SK-N-SH treated with all-trans-retinoic acid at 6 μM for 48 hours (cell line): ENCODE data around the gene USP46.

Experiments
- BACH2 ChIP-seq: fragments of 250-450 bp; sonication (Bioruptor Pico); IDR thresholded peaks from 2 replicates; pipeline ENCODE4 v1.9.0; 2021; ENCODE audit warnings: mild to moderate bottlenecking, borderline replicate concordance
- OSR1 ChIP-seq: fragments of 250-450 bp; sonication (Bioruptor Pico); IDR thresholded peaks from 2 replicates; pipeline ENCODE4 v1.8.0; 2022; ENCODE audit warnings: moderate library complexity, mild to moderate bottlenecking, inconsistent platforms
- RARB ChIP-seq: fragments of 250-450 bp; sonication (Bioruptor Pico); IDR thresholded peaks from 2 replicates; pipeline ENCODE4 v1.8.0; 2021; ENCODE audit warnings: mild to moderate bottlenecking, moderate library complexity
- TOX ChIP-seq: fragments of 250-450 bp; sonication (Bioruptor Pico); IDR thresholded peaks from 2 replicates; pipeline ENCODE4 v1.8.0; 2021; ENCODE audit warnings: mild to moderate bottlenecking, moderate library complexity, borderline replicate concordance
- ZC3H10 ChIP-seq: fragments of 250-450 bp; sonication (Bioruptor Pico); IDR thresholded peaks from 2 replicates; pipeline ENCODE4 v1.5.1; 2021; ENCODE audit warnings: mild to moderate bottlenecking, moderate library complexity
- ZFP3 ChIP-seq: fragments of 250-450 bp; sonication (Bioruptor Pico); IDR thresholded peaks from 2 replicates; pipeline ENCODE4 v1.5.0; 2020; ENCODE audit warnings: mild to moderate bottlenecking, moderate library complexity
- ZFP30 ChIP-seq: fragments of 450-650 bp; formaldehyde crosslinking; IDR thresholded peaks from 2 replicates; pipeline ENCODE4 v1.5.0; 2022; ENCODE audit warnings: mild to moderate bottlenecking, moderate library complexity
- ZNF8 ChIP-seq: fragments of 450-650 bp; formaldehyde crosslinking; IDR thresholded peaks from 2 replicates; pipeline ENCODE4 v1.5.0; 2020; ENCODE audit warnings: mild to moderate bottlenecking, moderate library complexity
- TF ChIP-seq, protein P1 (sequence below): fragments of 250-450 bp; sonication (Bioruptor Pico); IDR thresholded peaks from 2 replicates; pipeline ENCODE4 v1.5.1; 2020; ENCODE audit warnings: low read depth, mild to moderate bottlenecking, moderate library complexity

DNA sequence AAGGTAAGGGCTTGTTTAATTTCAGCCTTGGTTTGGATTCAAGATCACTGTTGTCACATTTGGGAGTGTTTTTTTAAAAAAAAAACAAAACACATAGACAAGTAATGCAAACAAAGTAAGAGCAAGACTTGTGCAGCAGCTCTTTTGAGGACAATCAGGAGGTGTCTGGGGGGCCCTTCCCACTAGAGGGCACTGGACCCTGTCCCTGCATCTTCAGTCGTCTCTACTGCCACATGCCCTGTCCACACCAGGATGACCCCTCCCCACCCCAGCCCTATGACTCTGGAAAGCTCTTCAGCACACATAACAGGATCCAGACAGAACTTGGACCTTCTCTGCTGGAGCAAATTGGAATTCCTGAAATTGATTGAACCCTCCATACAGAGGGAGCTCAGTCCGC, 71.0 kb downstream of the USP46 start:
- no peak for TF ChIP-seq RARB (CRISPR knock-in tag)
- TF ChIP-seq TOX (CRISPR knock-in tag) = no peak
- TF ChIP-seq BACH2 (CRISPR knock-in tag) = no peak
- no peak for TF ChIP-seq ZFP30 (CRISPR knock-in tag)
- no peak for TF ChIP-seq ZNF8 (CRISPR knock-in tag)
- no peak for TF ChIP-seq ZC3H10 (CRISPR knock-in tag)
- TF ChIP-seq, protein P1, sequence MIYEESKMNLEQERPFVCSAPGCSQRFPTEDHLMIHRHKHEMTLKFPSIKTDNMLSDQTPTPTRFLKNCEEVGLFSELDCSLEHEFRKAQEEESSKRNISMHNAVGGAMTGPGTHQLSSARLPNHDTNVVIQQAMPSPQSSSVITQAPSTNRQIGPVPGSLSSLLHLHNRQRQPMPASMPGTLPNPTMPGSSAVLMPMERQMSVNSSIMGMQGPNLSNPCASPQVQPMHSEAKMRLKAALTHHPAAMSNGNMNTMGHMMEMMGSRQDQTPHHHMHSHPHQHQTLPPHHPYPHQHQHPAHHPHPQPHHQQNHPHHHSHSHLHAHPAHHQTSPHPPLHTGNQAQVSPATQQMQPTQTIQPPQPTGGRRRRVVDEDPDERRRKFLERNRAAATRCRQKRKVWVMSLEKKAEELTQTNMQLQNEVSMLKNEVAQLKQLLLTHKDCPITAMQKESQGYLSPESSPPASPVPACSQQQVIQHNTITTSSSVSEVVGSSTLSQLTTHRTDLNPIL (CRISPR knock-in tag) = no peak
- TF ChIP-seq ZFP3 (CRISPR knock-in tag) = no peak
- TF ChIP-seq OSR1 (CRISPR knock-in tag) = no peak
